Adrenal gland (tissue), 5 donors: Measurements from ENCODE around the gene SAMM50.

ENCODE experiments used
- POLR2A ChIP-seq, 2 donors: fragments of 450-650 bp; IDR thresholded peaks; one replicate each; pipeline ENCODE4 v1.6.1; 2017; ENCODE audit warnings: antibody characterized with exemption in 2 of 2, mild to moderate bottlenecking in 2 of 2, moderate library complexity in 1 of 2
- TF ChIP-seq, protein P1 (sequence below), 6 experiments: fragments of 450-650 bp in 4 of 6; fragments of 200-600 bp in 2 of 6; sonication (generic) in 1 of 6; IDR thresholded peaks; 1 replicate in 5 of 6; 2 replicates in 1 of 6; pipeline versions ENCODE4 v1.5.1 to v1.8.0; 2016 to 2021; ENCODE audit warnings: antibody characterized with exemption in 6 of 6, mild to moderate bottlenecking in 2 of 6, moderate library complexity in 1 of 6
- donor health status: DM: no; HTN: no; CAD: no.

DNA sequence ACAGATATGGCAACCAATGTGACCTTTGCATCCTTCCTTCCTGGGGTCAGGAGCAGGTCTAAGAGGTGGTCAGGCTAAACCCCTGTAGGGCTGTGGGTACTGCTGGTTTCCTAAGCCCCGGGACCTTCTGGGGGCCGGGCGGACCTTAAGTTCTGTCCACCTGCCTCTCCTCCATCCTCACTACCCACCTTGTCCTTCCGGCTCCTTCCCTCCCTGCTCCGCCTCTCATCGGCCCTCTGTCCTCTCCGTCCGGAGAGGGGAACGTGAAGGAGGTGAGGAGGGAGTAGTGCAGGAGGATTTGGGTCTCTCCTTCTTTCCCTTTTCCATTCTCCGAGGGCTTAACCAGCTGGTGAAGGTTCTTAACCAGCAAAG, 40.5 kb downstream of the SAMM50 start:
- TF ChIP-seq, protein P1, sequence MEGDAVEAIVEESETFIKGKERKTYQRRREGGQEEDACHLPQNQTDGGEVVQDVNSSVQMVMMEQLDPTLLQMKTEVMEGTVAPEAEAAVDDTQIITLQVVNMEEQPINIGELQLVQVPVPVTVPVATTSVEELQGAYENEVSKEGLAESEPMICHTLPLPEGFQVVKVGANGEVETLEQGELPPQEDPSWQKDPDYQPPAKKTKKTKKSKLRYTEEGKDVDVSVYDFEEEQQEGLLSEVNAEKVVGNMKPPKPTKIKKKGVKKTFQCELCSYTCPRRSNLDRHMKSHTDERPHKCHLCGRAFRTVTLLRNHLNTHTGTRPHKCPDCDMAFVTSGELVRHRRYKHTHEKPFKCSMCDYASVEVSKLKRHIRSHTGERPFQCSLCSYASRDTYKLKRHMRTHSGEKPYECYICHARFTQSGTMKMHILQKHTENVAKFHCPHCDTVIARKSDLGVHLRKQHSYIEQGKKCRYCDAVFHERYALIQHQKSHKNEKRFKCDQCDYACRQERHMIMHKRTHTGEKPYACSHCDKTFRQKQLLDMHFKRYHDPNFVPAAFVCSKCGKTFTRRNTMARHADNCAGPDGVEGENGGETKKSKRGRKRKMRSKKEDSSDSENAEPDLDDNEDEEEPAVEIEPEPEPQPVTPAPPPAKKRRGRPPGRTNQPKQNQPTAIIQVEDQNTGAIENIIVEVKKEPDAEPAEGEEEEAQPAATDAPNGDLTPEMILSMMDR (IDR thresholded peaks at IDR 0.05) = no peak
- TF ChIP-seq POLR2A (IDR thresholded peaks at IDR 0.05) = no peak
